KMS-11 (cell line): ENCODE measurements around the gene TMEM108.

Source experiments
- H2AFZ ChIP-seq: fragments of 200-600 bp; sonication (generic); 2 replicates; pipeline ENCODE4 v1.6.1; 2016; ENCODE audit warnings: antibody characterized with exemption, mixed run types, low read depth
- H3K27ac ChIP-seq: fragments of 200-600 bp; sonication (generic); 2 replicates; pipeline ENCODE4 v1.6.1; 2016; ENCODE audit warnings: mild to moderate bottlenecking, mixed run types
- H3K27me3 ChIP-seq: fragments of 200-600 bp; sonication (generic); 2 replicates; pipeline ENCODE4 v1.6.1; 2017; ENCODE audit warnings: mild to moderate bottlenecking, low read depth, mixed run types, moderate library complexity; ENCODE audit not compliant: insufficient read depth
- H3K36me3 ChIP-seq: fragments of 200-600 bp; sonication (generic); 2 replicates; pipeline ENCODE4 v1.6.1; 2017; ENCODE audit warnings: mild to moderate bottlenecking, mixed run types; ENCODE audit not compliant: insufficient read depth
- H3K4me1 ChIP-seq: fragments of 200-600 bp; sonication (generic); 2 replicates; pipeline ENCODE4 v1.6.1; 2016; ENCODE audit warnings: mild to moderate bottlenecking, low read depth, mixed run types; ENCODE audit not compliant: poor library complexity, severe bottlenecking
- H3K4me2 ChIP-seq: fragments of 200-600 bp; sonication (generic); 2 replicates; pipeline ENCODE4 v1.7.0; 2016; ENCODE audit warnings: mild to moderate bottlenecking, mixed run types
- H3K4me3 ChIP-seq: fragments of 200-600 bp; sonication (generic); IDR thresholded peaks from 2 replicates; pipeline ENCODE4 v1.6.1; 2017; ENCODE audit warnings: low read depth, low read length, mixed read lengths; ENCODE audit not compliant: insufficient read depth
- H3K79me2 ChIP-seq: fragments of 200-600 bp; sonication (generic); 2 replicates; pipeline ENCODE4 v1.6.1; 2016; ENCODE audit warnings: low read depth, mixed run types; ENCODE audit not compliant: insufficient read depth
- H3K9ac ChIP-seq: fragments of 200-600 bp; sonication (generic); 2 replicates; pipeline ENCODE4 v1.6.1; 2016; ENCODE audit warnings: mild to moderate bottlenecking, mixed run types
- H4K20me1 ChIP-seq: fragments of 200-600 bp; sonication (generic); 2 replicates; pipeline ENCODE4 v1.6.1; 2016; ENCODE audit warnings: mild to moderate bottlenecking, mixed run types; ENCODE audit not compliant: insufficient read depth
- CTCF ChIP-seq: fragments of 200-600 bp; sonication (generic); conservative IDR thresholded peaks from 2 replicates; pipeline ENCODE4 v1.6.1; 2017; ENCODE audit warnings: low read depth, mild to moderate bottlenecking, antibody characterized with exemption, low read length, moderate library complexity, mixed read lengths

Gene TMEM108

GRCh38 chr3:133136114-133137041 lies 98.2 kb downstream of the TMEM108 start:
- H3K36me3 ChIP-seq = no peaks in the 10 kb centered on the region
- H3K9ac ChIP-seq = no peak overlapping the region
- no peak for TF ChIP-seq CTCF
- H3K4me1 ChIP-seq = no peaks in the 10 kb centered on the region
- no peak overlapping the region for H3K27ac ChIP-seq
- no peak overlapping the region for H3K4me3 ChIP-seq
- no peak overlapping the region for H2AFZ ChIP-seq
- no peak overlapping the region for H3K4me2 ChIP-seq
- H3K79me2 ChIP-seq = no peaks in the 10 kb centered on the region
- H4K20me1 ChIP-seq = no peaks in the 10 kb centered on the region
- H3K27me3 ChIP-seq = no peaks in the 10 kb centered on the region

GRCh38 chr3:133137042-133137996 lies 99.1 kb downstream of the TMEM108 start:
- Histone ChIP-seq H3K4me1 (no peaks in the 10 kb centered on the region), H3K27ac (no peak overlapping the region), H4K20me1 (no peaks in the 10 kb centered on the region), H3K36me3 (no peaks in the 10 kb centered on the region), H3K4me3 (no peak overlapping the region), H3K27me3 (no peaks in the 10 kb centered on the region), H3K4me2 (no peak overlapping the region), H3K9ac (no peak overlapping the region), H3K79me2 (no peaks in the 10 kb centered on the region), H2AFZ (no peak overlapping the region)
- TF ChIP-seq CTCF = no peak

- no peaks in the 10 kb centered on the region for H3K79me2 ChIP-seq
- H3K27ac ChIP-seq = no peak overlapping the region
- no peaks in the 10 kb centered on the region for H3K4me1 ChIP-seq
- H2AFZ ChIP-seq = no peak overlapping the region
- no peak overlapping the region for H3K4me3 ChIP-seq
- no peak overlapping the region for H3K9ac ChIP-seq
- H3K36me3 ChIP-seq = no peaks in the 10 kb centered on the region
- no peak overlapping the region for H3K4me2 ChIP-seq
- no peaks in the 10 kb centered on the region for H3K27me3 ChIP-seq
- H4K20me1 ChIP-seq = no peaks in the 10 kb centered on the region
- no peak for TF ChIP-seq CTCF
These were observed 99.8 kb downstream of the TMEM108 start for GRCh38 chr3:133138017-133138416.

- H3K27me3 ChIP-seq = no peaks in the 10 kb centered on the region
- no peak overlapping the region for H3K9ac ChIP-seq
- H3K79me2 ChIP-seq = no peaks in the 10 kb centered on the region
- no peak for TF ChIP-seq CTCF
- H3K4me2 ChIP-seq = no peak overlapping the region
- H4K20me1 ChIP-seq = no peaks in the 10 kb centered on the region
- no peak overlapping the region for H2AFZ ChIP-seq
- H3K27ac ChIP-seq = no peak overlapping the region
- H3K4me1 ChIP-seq = no peaks in the 10 kb centered on the region
- no peak overlapping the region for H3K4me3 ChIP-seq
- no peaks in the 10 kb centered on the region for H3K36me3 ChIP-seq
These were observed 113.9 kb downstream of the TMEM108 start for GRCh38 chr3:133152056-133152455.
